Testis (tissue), 2 donors: ENCODE measurements around the gene AMBRA1.

Experiments
- CTCF ChIP-seq, 3 experiments: fragments of 450-650 bp in 2 of 3; fragments of 200-600 bp in 1 of 3; sonication (generic) in 1 of 3; IDR thresholded peaks; one replicate each; pipeline ENCODE4 v1.5.1; 2016 to 2019; ENCODE audit warnings: antibody characterized with exemption in 3 of 3, mild to moderate bottlenecking in 2 of 3, moderate library complexity in 1 of 3
- POLR2A ChIP-seq: fragments of 450-650 bp; IDR thresholded peaks from one replicate; pipeline ENCODE4 v1.6.1; 2017; ENCODE audit warnings: antibody characterized with exemption, mild to moderate bottlenecking, moderate library complexity

- TF ChIP-seq CTCF (IDR thresholded peaks at IDR 0.05) = no peak
- TF ChIP-seq POLR2A = no peak
These were observed 34.0 kb downstream of the AMBRA1 start for GRCh38 chr11:46559815-46560214.
